IMR-90 (cell line): ENCODE data around the gene FXYD6. TPM values are rescaled to one million over a fixed set of nuclear protein-coding genes. Genes with fewer than 3 reads are reported as not detected.
A peak's percentile ranks its signal among the peaks of the same experiment; 100 is the strongest.

Experiments used
- ATAC-seq: fragments of 200-7000 bp; cut with Tn5 transposase; 2 replicates; pipeline ENCODE4 v1.9.1; 2020; ENCODE audit warnings: low read depth, mild to moderate bottlenecking, moderate library complexity
- BruUV-seq: library from RNA; stranded (reverse); fragments of 400-500 nt; replicated peaks from 2 replicates; lab custom pipeline; 2021; lab: Mats Ljungman, UMichigan
- CTCF ChIA-PET: fragments of 300-600 bp; formaldehyde crosslinking; extraction: SDS; loops from one replicate; lab custom pipeline; 2021; ENCODE audit warnings: antibody characterized with exemption; lab: Yijun Ruan, JAX
- POLR2A ChIA-PET: fragments of 300-600 bp; sonication (Branson Sonifier 250); formaldehyde crosslinking; loops from one replicate; lab custom pipeline; 2022; ENCODE audit warnings: antibody characterized with exemption; ENCODE audit not compliant: unreplicated experiment; lab: Charles Lee
- DNase-seq: peaks from one replicate; pipeline ENCODE4 v3.0.0; 2013
- H2AFZ ChIP-seq: replicated peaks from 2 replicates; pipeline ENCODE3; 2013; ENCODE audit warnings: low read length, mild to moderate bottlenecking; ENCODE audit not compliant: poor library complexity
- H2AK5ac ChIP-seq: 2 replicates; pipeline ENCODE4 v1.6.1; 2013; ENCODE audit warnings: low read depth, low read length, inconsistent platforms
- H2AK9ac ChIP-seq: replicated peaks from 2 replicates; pipeline ENCODE3; 2013; ENCODE audit warnings: mild to moderate bottlenecking, low read depth, low read length, moderate library complexity; ENCODE audit not compliant: poor library complexity
- H2BK120ac ChIP-seq: 2 replicates; pipeline ENCODE4 v1.6.1; 2013; ENCODE audit warnings: low read depth, low read length, inconsistent platforms
- H2BK15ac ChIP-seq: 3 replicates; pipeline ENCODE4 v1.6.1; 2013; ENCODE audit warnings: low read depth, low read length, inconsistent platforms
- H2BK20ac ChIP-seq: 2 replicates; pipeline ENCODE4 v1.6.1; 2013; ENCODE audit warnings: low read depth, mild to moderate bottlenecking, inconsistent platforms, low read length, moderate library complexity
- H2BK5ac ChIP-seq: 2 replicates; pipeline ENCODE4 v1.6.1; 2013; ENCODE audit warnings: mild to moderate bottlenecking, low read depth, low read length, inconsistent platforms; ENCODE audit not compliant: poor library complexity, severe bottlenecking
- H3K14ac ChIP-seq: replicated peaks from 2 replicates; pipeline ENCODE4 v1.6.1; 2013; ENCODE audit warnings: low read depth, low read length, inconsistent platforms
- H3K18ac ChIP-seq: 2 replicates; pipeline ENCODE4 v1.6.1; 2013; ENCODE audit warnings: low read depth, low read length, control low read depth
- H3K23ac ChIP-seq: 2 replicates; pipeline ENCODE4 v1.6.1; 2013; ENCODE audit warnings: low read depth, low read length, inconsistent platforms
- H3K27ac ChIP-seq: 2 replicates; pipeline ENCODE4 v1.5.1; 2013; ENCODE audit warnings: mild to moderate bottlenecking, control low read depth, low read length; ENCODE audit not compliant: insufficient read depth
- H3K27me3 ChIP-seq: 2 replicates; pipeline ENCODE4 v1.6.1; 2013; ENCODE audit warnings: low read length; ENCODE audit not compliant: control insufficient read depth, insufficient read depth
- H3K36me3 ChIP-seq: 2 replicates; pipeline ENCODE4 v1.6.1; 2013; ENCODE audit warnings: low read length, mixed read lengths; ENCODE audit not compliant: control insufficient read depth, insufficient read depth
- H3K4ac ChIP-seq: 2 replicates; pipeline ENCODE4 v1.6.1; 2013; ENCODE audit warnings: low read depth, low read length, inconsistent platforms
- H3K4me1 ChIP-seq: 2 replicates; pipeline ENCODE4 v1.6.1; 2013; ENCODE audit warnings: low read length, mixed read lengths; ENCODE audit not compliant: control insufficient read depth, insufficient read depth
- H3K4me2 ChIP-seq: 2 replicates; pipeline ENCODE4 v1.6.1; 2013; ENCODE audit warnings: low read depth, mild to moderate bottlenecking, control low read depth, low read length, moderate library complexity
- H3K4me3 ChIP-seq: 2 replicates; pipeline ENCODE4 v1.5.1; 2013; ENCODE audit warnings: low read depth, mild to moderate bottlenecking, control low read depth, low read length, moderate library complexity; ENCODE audit not compliant: insufficient read depth
- H3K56ac ChIP-seq: 2 replicates; pipeline ENCODE4 v1.6.1; 2013; ENCODE audit warnings: low read length, inconsistent platforms; ENCODE audit not compliant: insufficient read depth; ENCODE audit errors: extremely low read depth
- H3K79me1 ChIP-seq, 2 experiments: 2 replicates each; pipeline ENCODE4 v1.6.1; 2013; ENCODE audit warnings: low read length in 2 of 2, inconsistent platforms in 1 of 2, low read depth in 1 of 2
- H3K9ac ChIP-seq: 2 replicates; pipeline ENCODE4 v1.6.1; 2013; ENCODE audit warnings: low read depth, low read length, control low read depth
- H3K9me1 ChIP-seq: 2 replicates; pipeline ENCODE4 v1.6.1; 2013; ENCODE audit warnings: low read length, inconsistent platforms; ENCODE audit not compliant: insufficient read depth
- H3K9me3 ChIP-seq: 2 replicates; pipeline ENCODE4 v1.6.1; 2013; ENCODE audit warnings: low read length; ENCODE audit not compliant: control insufficient read depth, insufficient read depth
- H4K20me1 ChIP-seq: 2 replicates; pipeline ENCODE4 v1.6.1; 2013; ENCODE audit warnings: low read length, inconsistent platforms; ENCODE audit not compliant: insufficient read depth
- H4K5ac ChIP-seq: 2 replicates; pipeline ENCODE4 v1.6.1; 2013; ENCODE audit warnings: mild to moderate bottlenecking, low read depth, low read length, control low read depth
- H4K8ac ChIP-seq, 2 experiments: 2 replicates each; pipeline ENCODE4 v1.6.1; 2013; ENCODE audit warnings: low read depth in 2 of 2, low read length in 2 of 2, control low read depth in 1 of 2, inconsistent platforms in 1 of 2
- H4K91ac ChIP-seq: 2 replicates; pipeline ENCODE4 v1.6.1; 2013; ENCODE audit warnings: low read depth, low read length, inconsistent platforms; ENCODE audit not compliant: insufficient read depth
- MAFK ChIP-seq: IDR thresholded peaks from 2 replicates; pipeline ENCODE4 v1.6.1; 2012; ENCODE audit warnings: low read depth, low read length, improper control_type of control experiment
- RAD21 ChIP-seq: IDR thresholded peaks from 2 replicates; pipeline ENCODE4 v1.6.1; 2012; ENCODE audit warnings: low read length, improper control_type of control experiment
- SMC3 ChIP-seq: fragments of 150-350 bp; IDR thresholded peaks from 2 replicates; pipeline ENCODE4 v1.6.1; 2016; ENCODE audit warnings: low read depth, mild to moderate bottlenecking, antibody characterized with exemption, low read length, moderate library complexity
- WGBS, 2 experiments: methylation state at CpG; one replicate each; pipeline versions ENCODE4 v1.1.5 to v1.1.7; 2013; ENCODE audit warnings: missing lambda C conversion rate in 2 of 2; ENCODE audit not compliant: insufficient read length in 1 of 2; ENCODE audit errors: extremely low coverage in 2 of 2; 5-methylcytosine and 5-hydroxymethylcytosine counted together
- dilution Hi-C: fragments of 300-500 bp; cut with HindIII; formaldehyde crosslinking; loops from one replicate; pipeline ENCODE4 v1.14.3; 2018; ENCODE audit warnings: low sequenced_read_pairs; ENCODE audit not compliant: unreplicated experiment
- in situ Hi-C: fragments of 300-500 bp; cut with MboI; formaldehyde crosslinking; loops from 3 replicates; pipeline ENCODE4 v1.14.3; 2019; ENCODE audit warnings: low sequenced_read_pairs, inconsistent platforms, mixed read lengths
- intact Hi-C: fragments of 100-400 bp; cut with micrococcal nuclease; formaldehyde crosslinking; loops from 2 replicates; pipeline ENCODE4 v1.10.0; 2022
- polyA plus RNA-seq, 3 experiments: library from polyadenylated mRNA; depleted of rRNA; stranded (reverse); fragments of >200 nt; gene quantifications; 2 replicates each; pipeline ENCODE4 v1.2.3, GENCODE V29; 2012; ENCODE audit warnings: low replicate concordance in 1 of 3
- total RNA-seq: library from RNA; depleted of rRNA; stranded (reverse); fragments of >200 nt; gene quantifications from 2 replicates; pipeline ENCODE4 v1.2.3, GENCODE V29; 2012
- TF ChIP-seq, protein P1 (sequence below): conservative IDR thresholded peaks from 2 replicates; pipeline ENCODE4 v1.5.1; 2012; ENCODE audit warnings: mild to moderate bottlenecking, low read depth, low read length, improper control_type of control experiment

FXYD6 gene
- total and polyA plus RNA-seq, 2 of the 4 experiments (the other 2 are of a cell fraction): 0.32 TPM; not detected in 1

DNA sequence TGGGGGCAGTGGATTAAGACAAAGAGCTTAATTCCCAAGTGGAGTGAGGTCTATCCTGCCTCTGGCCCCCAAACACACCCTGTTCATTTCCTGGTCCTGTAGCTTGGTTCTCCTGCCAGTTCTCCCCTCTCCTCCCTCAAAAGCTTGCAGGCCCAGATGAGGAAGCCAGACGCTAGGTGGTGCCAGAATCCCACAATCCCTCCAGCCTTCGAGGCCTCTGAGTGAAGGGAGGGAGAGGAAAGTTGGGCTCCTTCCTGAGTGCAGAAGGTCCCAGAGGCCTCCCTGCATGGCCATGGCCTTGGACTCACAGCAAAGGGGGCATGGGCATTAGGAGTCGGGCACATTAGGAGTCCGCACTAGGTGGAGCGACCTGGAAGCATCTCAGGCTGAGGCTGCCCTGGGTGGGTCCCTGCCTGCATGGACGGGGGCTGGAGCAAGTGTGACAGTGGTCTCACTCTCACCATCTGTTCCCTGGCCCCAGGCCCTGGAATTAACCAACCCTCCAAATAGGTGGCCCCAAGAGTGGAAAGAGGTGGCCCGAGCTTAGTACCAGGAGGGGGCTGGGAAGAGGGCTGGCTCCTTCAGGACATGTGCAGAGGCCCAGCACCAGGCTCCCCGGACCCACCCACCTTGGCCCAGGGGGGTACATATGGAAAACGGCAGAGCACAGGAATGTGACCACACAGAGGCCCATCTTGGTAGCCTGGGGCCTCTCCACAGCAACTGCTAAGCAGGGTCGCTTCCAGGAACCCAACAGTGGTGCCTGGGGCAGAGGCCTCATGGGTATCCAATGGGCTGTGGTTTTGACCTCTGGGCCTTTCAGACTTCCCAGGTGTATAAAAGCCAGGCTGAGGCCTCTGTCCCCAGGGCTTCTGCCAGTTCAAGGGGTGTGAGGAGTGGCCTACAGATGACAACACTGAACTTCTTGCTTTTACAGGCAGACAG is 57.1 kb downstream of the FXYD6 start:
- Histone ChIP-seq H3K18ac (no peak overlapping the region), H3K27ac (no peak overlapping the region), H2BK120ac (no peak overlapping the region), H3K14ac (no peak overlapping the region), H2AFZ (peak overlapping the region; percentile 13), H2AK5ac (no peak overlapping the region; the same call in 1 of the 2 replicates), H3K4me3 (no peak overlapping the region), H3K4me2 (no peak overlapping the region), H2AK9ac (no peak overlapping the region), H3K4me1 (peaks cover 5% of the 10 kb centered on the region; the same call in 1 of the 2 replicates), H3K56ac (no peak overlapping the region), H3K9me3 (no peaks in the 10 kb centered on the region), H2BK5ac (no peak overlapping the region), H3K79me1 (no peaks in the 10 kb centered on the region), H2BK20ac (no peak overlapping the region), H2BK15ac (no peak overlapping the region), H4K20me1 (no peaks in the 10 kb centered on the region), H3K9me1 (no peaks in the 10 kb centered on the region), H4K91ac (no peak overlapping the region), H3K27me3 (no peaks in the 10 kb centered on the region; the same call in 1 of the 2 replicates), H3K4ac (no peak overlapping the region), H3K9ac (no peak overlapping the region), H3K23ac (no peak overlapping the region), H3K36me3 (no peaks in the 10 kb centered on the region), H4K5ac (no peak overlapping the region), H4K8ac (no peak overlapping the region)
- POLR2A ChIA-PET: no interaction called here
- TF ChIP-seq, protein P1, sequence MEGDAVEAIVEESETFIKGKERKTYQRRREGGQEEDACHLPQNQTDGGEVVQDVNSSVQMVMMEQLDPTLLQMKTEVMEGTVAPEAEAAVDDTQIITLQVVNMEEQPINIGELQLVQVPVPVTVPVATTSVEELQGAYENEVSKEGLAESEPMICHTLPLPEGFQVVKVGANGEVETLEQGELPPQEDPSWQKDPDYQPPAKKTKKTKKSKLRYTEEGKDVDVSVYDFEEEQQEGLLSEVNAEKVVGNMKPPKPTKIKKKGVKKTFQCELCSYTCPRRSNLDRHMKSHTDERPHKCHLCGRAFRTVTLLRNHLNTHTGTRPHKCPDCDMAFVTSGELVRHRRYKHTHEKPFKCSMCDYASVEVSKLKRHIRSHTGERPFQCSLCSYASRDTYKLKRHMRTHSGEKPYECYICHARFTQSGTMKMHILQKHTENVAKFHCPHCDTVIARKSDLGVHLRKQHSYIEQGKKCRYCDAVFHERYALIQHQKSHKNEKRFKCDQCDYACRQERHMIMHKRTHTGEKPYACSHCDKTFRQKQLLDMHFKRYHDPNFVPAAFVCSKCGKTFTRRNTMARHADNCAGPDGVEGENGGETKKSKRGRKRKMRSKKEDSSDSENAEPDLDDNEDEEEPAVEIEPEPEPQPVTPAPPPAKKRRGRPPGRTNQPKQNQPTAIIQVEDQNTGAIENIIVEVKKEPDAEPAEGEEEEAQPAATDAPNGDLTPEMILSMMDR: peak; percentile 66
- TF ChIP-seq MAFK (no peak), RAD21 (peak; percentile 71), SMC3 (peak; percentile 46)
- intact Hi-C loops: loop anchor here (1.0 kb wide), 2 partner anchors 128 to 234 kb away; no protein-coding TSS in a partner anchor
- dilution Hi-C loops: no loop called here
- no TSS peak for BruUV-seq
- CTCF ChIA-PET: interaction anchor here (0.6 to 1.8 kb wide), 8 partner anchors 11 to 1186 kb away, joined by 3 to 12 read pairs (median 4); no protein-coding TSS in a partner anchor
- DNase-seq (peak; percentile 63), ATAC-seq (peak; percentile 65)
- 0% methylated on average over 1 of the region's 10 CpGs; no CpG with 5 or more reads in 1 of the 2 experiments for WGBS, 2 experiments
- in situ Hi-C loops: no loop called here
